Trophoblast cell (in vitro differentiated cells and primary cell): ENCODE data around the gene PRKAR2A.

Experiments used
- DNase-seq, 2 donors: peaks; one replicate each; pipeline ENCODE4 v3.0.0-alpha.2; 2016
- H2AFZ ChIP-seq: 2 replicates; pipeline ENCODE4 v1.6.1; 2013; ENCODE audit warnings: low read length, moderate library complexity, mild to moderate bottlenecking; ENCODE audit not compliant: insufficient read depth, poor library complexity
- H2AK5ac ChIP-seq: 2 replicates; pipeline ENCODE4 v1.6.1; 2013; ENCODE audit warnings: mild to moderate bottlenecking, low read length
- H2BK120ac ChIP-seq: 2 replicates; pipeline ENCODE4 v1.6.1; 2013; ENCODE audit warnings: low read length, mild to moderate bottlenecking, moderate library complexity; ENCODE audit not compliant: insufficient read depth, poor library complexity
- H2BK12ac ChIP-seq: 2 replicates; pipeline ENCODE4 v1.6.1; 2013; ENCODE audit warnings: mild to moderate bottlenecking, low read length, moderate library complexity
- H2BK5ac ChIP-seq: 2 replicates; pipeline ENCODE4 v1.6.1; 2013; ENCODE audit warnings: low read length, low read depth, moderate library complexity, mild to moderate bottlenecking; ENCODE audit not compliant: poor library complexity
- H3K14ac ChIP-seq: 2 replicates; pipeline ENCODE4 v1.6.1; 2013; ENCODE audit warnings: mild to moderate bottlenecking, low read length
- H3K18ac ChIP-seq: 2 replicates; pipeline ENCODE4 v1.6.1; 2013; ENCODE audit warnings: mild to moderate bottlenecking, low read length
- H3K23ac ChIP-seq: 2 replicates; pipeline ENCODE4 v1.6.1; 2013; ENCODE audit warnings: low read length
- H3K27ac ChIP-seq: 2 replicates; pipeline ENCODE4 v1.5.1; 2013; ENCODE audit warnings: low read depth, mild to moderate bottlenecking, inconsistent platforms, low read length, moderate library complexity
- H3K27me3 ChIP-seq: 2 replicates; pipeline ENCODE4 v1.6.1; 2013; ENCODE audit warnings: inconsistent platforms, mild to moderate bottlenecking, low read length, moderate library complexity; ENCODE audit not compliant: insufficient read depth
- H3K36me3 ChIP-seq, 2 experiments: 1 replicate in 1 of 2; 2 replicates in 1 of 2; pipeline ENCODE4 v1.6.1; 2013; ENCODE audit warnings: low read length in 2 of 2, mild to moderate bottlenecking in 2 of 2, moderate library complexity in 1 of 2; ENCODE audit not compliant: insufficient read depth in 2 of 2, control insufficient read depth in 1 of 2
- H3K4ac ChIP-seq: 2 replicates; pipeline ENCODE4 v1.6.1; 2013; ENCODE audit warnings: low read depth, mild to moderate bottlenecking, low read length, moderate library complexity
- H3K4me1 ChIP-seq, 2 experiments: 1 replicate in 1 of 2; 2 replicates in 1 of 2; pipeline ENCODE4 v1.6.1; 2013; ENCODE audit warnings: low read length in 2 of 2, mild to moderate bottlenecking in 2 of 2, moderate library complexity in 1 of 2; ENCODE audit not compliant: insufficient read depth in 2 of 2, control insufficient read depth in 1 of 2
- H3K4me2 ChIP-seq: 2 replicates; pipeline ENCODE4 v1.6.1; 2013; ENCODE audit warnings: inconsistent platforms, mild to moderate bottlenecking, low read length, moderate library complexity
- H3K4me3 ChIP-seq: 2 replicates; pipeline ENCODE4 v1.5.1; 2013; ENCODE audit warnings: mild to moderate bottlenecking, low read depth, low read length, inconsistent platforms
- H3K79me1 ChIP-seq: one replicate; pipeline ENCODE4 v1.6.1; 2013; ENCODE audit warnings: low read length
- H3K79me2 ChIP-seq: 2 replicates; pipeline ENCODE4 v1.6.1; 2013; ENCODE audit warnings: low read length, mild to moderate bottlenecking; ENCODE audit not compliant: control insufficient read depth, insufficient read depth, poor library complexity
- H3K9ac ChIP-seq: 2 replicates; pipeline ENCODE4 v1.6.1; 2013; ENCODE audit warnings: mild to moderate bottlenecking, low read length
- H3K9me3 ChIP-seq: 2 replicates; pipeline ENCODE4 v1.6.1; 2013; ENCODE audit warnings: low read depth, mild to moderate bottlenecking, control low read depth, inconsistent platforms, low read length; ENCODE audit not compliant: insufficient read depth
- H4K12ac ChIP-seq: 2 replicates; pipeline ENCODE4 v1.6.1; 2013; ENCODE audit warnings: low read depth, mild to moderate bottlenecking, low read length, moderate library complexity
- H4K8ac ChIP-seq: 2 replicates; pipeline ENCODE4 v1.6.1; 2013; ENCODE audit warnings: low read depth, mild to moderate bottlenecking, low read length, moderate library complexity
- H4K91ac ChIP-seq: one replicate; pipeline ENCODE4 v1.6.1; 2013; ENCODE audit warnings: low read depth, mild to moderate bottlenecking, low read length, moderate library complexity
- WGBS: extraction: QIAGEN DNeasy Blood & Tissue Kit; methylation state at CpG from one replicate; pipeline ENCODE4 v1.1.7; 2013; ENCODE audit warnings: missing lambda C conversion rate; ENCODE audit not compliant: insufficient read length, insufficient coverage; ENCODE audit errors: extremely low coverage; 5-methylcytosine and 5-hydroxymethylcytosine counted together

The PRKAR2A gene

GRCh38 chr3:48708481-48708889, 139.2 kb downstream of the PRKAR2A start:
- Histone ChIP-seq H3K79me2 (peaks cover 54% of the 10 kb centered on the region), H3K9me3 (no peaks in the 10 kb centered on the region), H3K4me1 (peaks cover 0 to 7% of the 10 kb centered on the region in 2 experiments), H3K14ac (no peak overlapping the region), H2BK120ac (no peak overlapping the region), H3K36me3 (peaks cover 38 to 63% of the 10 kb centered on the region in 2 experiments), H3K79me1 (no peaks in the 10 kb centered on the region), H3K4me2 (no peak overlapping the region), H4K12ac (no peak overlapping the region), H3K27ac (no peak overlapping the region), H3K27me3 (no peaks in the 10 kb centered on the region), H2BK12ac (no peak overlapping the region), H2AFZ (no peak overlapping the region), H3K4ac (peak overlapping the region; percentile 21), H3K23ac (no peak overlapping the region), H2AK5ac (no peak overlapping the region), H4K91ac (no peak overlapping the region), H3K9ac (no peak overlapping the region), H2BK5ac (no peak overlapping the region), H4K8ac (no peak overlapping the region), H3K18ac (no peak overlapping the region), H3K4me3 (no peak overlapping the region)
- no CpG with 5 or more reads among the region's 2 CpGs for WGBS
- DNase-seq, result peak in 1 of 2 donors; percentile 47

GRCh38 chr3:48707157-48707556, 140.5 kb downstream of the PRKAR2A start:
- Histone ChIP-seq H3K79me1 (no peaks in the 10 kb centered on the region), H2AK5ac (no peak overlapping the region), H3K18ac (no peak overlapping the region), H3K79me2 (peaks cover 44% of the 10 kb centered on the region), H2BK5ac (no peak overlapping the region), H2BK120ac (no peak overlapping the region), H3K4me1 (no peaks in the 10 kb centered on the region), H3K14ac (no peak overlapping the region), H4K12ac (no peak overlapping the region), H4K8ac (no peak overlapping the region), H3K27ac (no peak overlapping the region), H3K4me3 (no peak overlapping the region), H3K9me3 (no peaks in the 10 kb centered on the region), H2BK12ac (no peak overlapping the region), H3K9ac (no peak overlapping the region), H3K4me2 (no peak overlapping the region), H3K23ac (no peak overlapping the region), H2AFZ (no peak overlapping the region), H4K91ac (no peak overlapping the region), H3K27me3 (no peaks in the 10 kb centered on the region), H3K4ac (peak overlapping the region; percentile 80), H3K36me3 (peaks cover 29 to 55% of the 10 kb centered on the region in 2 experiments)
- no CpG with 5 or more reads among the region's 5 CpGs for WGBS
- DNase-seq, result no peak

GRCh38 chr3:48702320-48702920, 145.3 kb downstream of the PRKAR2A start:
- Histone ChIP-seq H3K27me3 (no peaks in the 10 kb centered on the region), H2AK5ac (no peak overlapping the region), H3K9ac (no peak overlapping the region), H2BK120ac (no peak overlapping the region), H3K4ac (peak overlapping the region; percentile 25), H3K79me2 (peaks cover 30% of the 10 kb centered on the region), H3K79me1 (no peaks in the 10 kb centered on the region), H3K4me2 (no peak overlapping the region), H3K27ac (no peak overlapping the region), H3K36me3 (peaks cover 24 to 41% of the 10 kb centered on the region in 2 experiments), H4K91ac (no peak overlapping the region), H3K14ac (no peak overlapping the region), H3K4me1 (no peaks in the 10 kb centered on the region), H3K23ac (no peak overlapping the region), H3K9me3 (no peaks in the 10 kb centered on the region), H2BK5ac (no peak overlapping the region), H2BK12ac (no peak overlapping the region), H3K4me3 (no peak overlapping the region), H4K8ac (no peak overlapping the region), H3K18ac (no peak overlapping the region), H2AFZ (no peak overlapping the region), H4K12ac (no peak overlapping the region)
- DNase-seq, result peak; percentile 29 to 75
- WGBS, result no CpG with 5 or more reads among the region's 6 CpGs

- WGBS, result no CpG with 5 or more reads among the region's 11 CpGs
- H3K9ac ChIP-seq, result no peak overlapping the region
- H3K4me2 ChIP-seq, result no peak overlapping the region
Measured at GRCh38 chr3:48700731-48701405, 146.8 kb downstream of the PRKAR2A start.

More at GRCh38 chr3:48700731-48701405, 146.8 kb downstream of the PRKAR2A start:
- H2AK5ac ChIP-seq, result no peak overlapping the region
- peaks cover 27% of the 10 kb centered on the region for H3K79me2 ChIP-seq
- H3K9me3 ChIP-seq, result no peaks in the 10 kb centered on the region
- no peaks in the 10 kb centered on the region for H3K79me1 ChIP-seq
- DNase-seq, result peak; percentile 14 to 57
- H3K27ac ChIP-seq, result no peak overlapping the region
- no peak overlapping the region for H4K8ac ChIP-seq
- H3K18ac ChIP-seq, result no peak overlapping the region
- peaks cover 23 to 31% of the 10 kb centered on the region in 2 experiments for H3K36me3 ChIP-seq
- peaks cover under 1% of the 10 kb centered on the region in 2 experiments for H3K4me1 ChIP-seq
- H2BK5ac ChIP-seq, result no peak overlapping the region
- H2BK120ac ChIP-seq, result no peak overlapping the region
- no peak overlapping the region for H4K91ac ChIP-seq
- H4K12ac ChIP-seq, result no peak overlapping the region
- H3K27me3 ChIP-seq, result no peaks in the 10 kb centered on the region
- H3K4me3 ChIP-seq, result no peak overlapping the region
- H3K23ac ChIP-seq, result no peak overlapping the region
- H3K4ac ChIP-seq, result peak overlapping the region; percentile 98
- no peak overlapping the region for H2BK12ac ChIP-seq
- no peak overlapping the region for H3K14ac ChIP-seq
- no peak overlapping the region for H2AFZ ChIP-seq
